Measurements from ENCODE around the gene TUBGCP6.
"Not testable (repeated sequence)": the region's sequence is repeated elsewhere in the genome, so short reads cannot be mapped to it uniquely, and the experiment has no call there.

Gene TUBGCP6

DNA sequence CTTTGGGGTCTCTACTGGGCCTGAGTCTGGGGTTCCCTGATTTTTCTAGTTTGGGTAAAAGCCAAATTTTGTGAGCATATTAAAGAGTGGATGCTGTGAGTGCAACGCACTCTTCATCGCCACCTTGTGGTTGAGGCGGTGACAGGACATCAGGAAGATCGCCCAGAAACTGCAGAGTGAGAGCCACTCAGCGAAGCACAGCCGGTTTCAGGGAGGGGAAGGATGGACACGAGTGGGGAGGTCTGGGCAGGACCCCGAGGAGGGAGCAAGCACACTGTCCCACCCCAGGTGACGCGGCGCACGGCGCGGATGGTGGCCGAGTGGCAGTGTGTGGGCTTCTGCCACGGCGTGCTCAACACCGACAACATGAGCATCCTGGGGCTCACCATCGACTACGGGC lies 34.9 kb downstream of the TUBGCP6 start:
- DNase-seq (ENCODE audit: low spot score) = peak; percentile 87

DNA sequence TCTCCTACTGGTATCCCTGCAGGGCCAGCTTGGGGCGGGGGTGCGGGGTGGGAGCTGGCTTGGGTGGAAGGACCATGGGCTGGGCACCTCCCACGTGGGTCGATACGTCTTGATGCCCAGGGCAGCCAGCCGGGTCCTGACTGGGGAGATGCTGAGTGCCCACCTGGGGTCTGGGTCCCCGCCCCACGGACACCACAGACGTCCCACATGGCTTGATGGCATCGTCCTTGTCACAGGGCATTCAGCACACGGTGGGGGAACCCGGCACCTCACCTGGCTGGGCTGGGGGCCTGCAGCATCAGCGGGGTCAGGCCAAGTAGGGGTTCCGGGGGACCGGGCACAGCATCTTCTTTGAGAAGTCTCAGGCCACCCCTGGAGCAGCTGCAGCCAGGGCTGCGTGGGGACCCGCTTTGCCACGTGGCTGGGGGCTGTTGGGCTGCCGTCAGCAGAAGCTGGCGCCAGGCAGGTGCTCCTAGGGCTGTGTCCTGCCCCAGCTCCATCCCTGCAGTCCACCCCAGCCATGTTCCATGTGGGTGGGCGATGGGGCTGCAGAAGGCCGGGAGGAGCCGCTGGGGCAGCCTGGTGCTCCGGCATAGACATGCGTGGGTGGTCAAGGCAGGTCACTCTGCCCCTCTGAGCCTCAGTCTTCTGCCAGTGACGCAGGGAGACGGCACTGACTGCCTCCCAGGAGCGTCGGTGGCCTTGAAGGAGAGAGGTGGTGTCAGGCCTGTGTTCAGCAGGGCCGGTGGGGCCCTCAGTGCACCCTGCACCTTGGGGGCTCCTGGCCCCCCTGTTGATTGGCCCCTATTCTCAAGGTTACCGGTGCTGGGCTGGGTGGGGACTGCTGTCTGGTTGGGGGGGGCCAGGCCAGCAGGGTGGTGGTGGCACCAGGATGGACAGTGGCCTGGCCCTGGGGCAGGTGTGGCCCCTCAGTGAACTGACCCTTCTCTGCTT lies 35.6 kb downstream of the TUBGCP6 start:
- DNase-seq (ENCODE audit: low spot score) = no peak

DNA sequence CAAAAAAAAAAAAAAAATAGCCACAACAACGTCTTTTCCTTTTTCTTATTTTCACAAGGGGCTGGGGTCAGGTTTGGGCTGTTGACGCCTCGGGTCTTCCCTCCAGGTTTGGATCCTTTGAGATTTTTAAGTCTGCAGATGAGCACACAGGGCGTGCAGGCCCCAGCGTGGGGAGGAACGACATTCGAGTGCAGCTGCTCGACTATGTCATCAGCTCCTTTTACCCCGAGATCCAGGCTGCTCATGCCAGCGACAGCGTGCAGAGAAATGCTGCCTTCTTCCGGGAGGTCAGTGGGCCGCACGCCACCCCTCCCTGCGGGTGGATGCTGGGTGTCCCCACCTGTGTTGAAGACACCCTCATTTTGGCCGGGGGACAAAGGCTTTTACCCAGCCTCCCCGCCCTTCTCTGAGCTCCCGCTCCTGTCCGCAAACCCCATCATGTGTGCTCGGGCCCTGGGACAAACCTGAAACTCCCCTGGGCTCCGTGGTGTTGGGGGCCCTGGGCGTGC lies 36.3 kb downstream of the TUBGCP6 start:
- no peak for DNase-seq (ENCODE audit: low spot score)

DNA sequence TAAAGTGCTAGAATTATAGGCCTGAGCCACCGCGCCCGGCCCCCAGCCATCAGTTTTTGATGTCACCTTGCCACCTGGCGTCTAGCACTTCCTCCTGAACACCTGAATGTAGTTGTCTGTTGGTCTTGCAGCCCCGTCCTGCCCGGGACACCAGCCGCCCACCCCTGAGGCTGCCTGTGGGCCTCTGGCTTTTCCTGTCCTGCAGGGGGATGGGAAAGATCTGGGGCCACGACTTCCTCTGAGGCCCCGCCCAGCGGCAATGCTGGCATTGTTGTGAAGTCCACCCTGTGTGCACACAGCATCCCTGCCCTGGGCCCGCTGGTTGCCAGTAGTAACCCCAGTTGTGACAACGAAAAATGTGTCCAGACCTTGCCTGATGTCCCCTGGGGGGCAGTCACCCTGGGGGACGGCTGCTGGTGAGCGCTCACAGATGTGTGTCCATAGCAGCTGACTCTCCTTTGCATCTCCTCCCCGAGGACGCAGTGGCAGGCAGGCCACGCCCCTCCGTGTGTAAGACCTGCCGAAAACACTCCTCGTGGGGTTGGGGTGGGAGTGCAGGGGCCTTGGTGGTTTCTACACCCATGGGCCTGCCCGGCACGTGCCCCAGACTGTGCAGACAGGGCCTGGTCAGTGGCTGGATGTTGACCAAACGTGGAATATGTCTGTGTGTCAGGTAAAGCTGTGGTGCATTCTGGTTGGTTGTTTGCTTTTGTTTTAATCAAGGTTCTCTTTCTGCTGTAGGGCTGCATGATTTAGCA lies 37.3 kb downstream of the TUBGCP6 start:
- DNase-seq (ENCODE audit: low spot score) = no peak

DNA sequence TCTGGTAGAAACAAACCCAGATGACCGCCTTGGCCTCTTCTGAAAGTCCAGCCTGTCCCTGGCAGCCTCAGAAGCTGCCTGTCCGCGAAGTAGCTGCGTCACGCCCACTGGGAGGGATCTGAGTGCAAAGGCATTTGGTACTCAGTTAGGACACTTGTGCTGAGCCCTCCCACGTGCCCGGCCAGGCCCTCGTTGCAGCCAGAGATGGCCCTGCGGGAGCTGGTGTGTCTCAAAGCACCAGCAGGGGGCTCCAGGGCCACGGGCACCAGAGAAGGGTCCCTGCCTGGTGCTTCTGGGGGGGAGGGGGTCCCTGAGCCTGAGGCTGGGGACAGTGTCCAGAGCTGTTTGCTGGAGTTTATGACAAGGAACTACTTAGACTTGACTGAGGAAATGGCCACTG lies 38.2 kb downstream of the TUBGCP6 start:
- DNase-seq (ENCODE audit: low spot score) = no peak

DNA sequence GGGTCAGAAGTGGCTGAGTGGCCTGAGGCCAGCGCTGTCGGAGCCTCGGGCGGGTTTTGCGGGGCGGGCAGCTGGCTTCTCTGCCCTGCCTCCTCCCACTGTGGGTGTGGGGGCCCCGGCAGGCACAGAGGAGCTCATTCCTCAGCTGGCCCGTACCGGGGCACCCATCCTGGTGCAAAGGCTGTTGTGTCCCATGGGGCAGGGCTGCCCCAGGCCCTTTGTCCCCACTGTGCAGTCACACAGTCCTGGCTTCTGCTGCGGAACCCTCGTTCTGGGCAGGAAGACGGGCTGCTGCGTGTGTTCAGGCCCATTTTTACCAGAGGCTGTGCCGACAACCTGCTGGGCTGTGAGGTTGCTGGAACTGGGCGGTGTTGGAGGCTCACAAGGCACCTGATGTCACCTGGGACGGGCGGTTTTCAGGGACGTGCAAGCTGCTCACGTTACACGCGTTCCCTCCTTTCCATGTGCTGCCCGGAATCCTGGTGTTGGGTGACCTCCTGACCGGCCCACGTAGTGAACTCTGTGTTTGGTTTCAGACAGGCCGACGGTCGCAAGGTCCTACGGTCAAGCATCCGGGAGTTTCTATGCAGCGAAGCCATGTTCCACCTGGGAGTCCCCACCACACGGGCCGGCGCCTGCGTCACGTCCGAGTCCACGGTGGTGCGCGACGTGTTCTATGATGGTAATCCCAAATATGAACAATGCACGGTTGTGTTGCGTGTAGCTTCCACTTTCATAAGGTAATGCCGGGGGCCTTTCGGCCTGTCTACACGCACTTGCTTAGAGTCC lies 38.8 kb downstream of the TUBGCP6 start:
- no peak for DNase-seq (ENCODE audit: low spot score)

DNA sequence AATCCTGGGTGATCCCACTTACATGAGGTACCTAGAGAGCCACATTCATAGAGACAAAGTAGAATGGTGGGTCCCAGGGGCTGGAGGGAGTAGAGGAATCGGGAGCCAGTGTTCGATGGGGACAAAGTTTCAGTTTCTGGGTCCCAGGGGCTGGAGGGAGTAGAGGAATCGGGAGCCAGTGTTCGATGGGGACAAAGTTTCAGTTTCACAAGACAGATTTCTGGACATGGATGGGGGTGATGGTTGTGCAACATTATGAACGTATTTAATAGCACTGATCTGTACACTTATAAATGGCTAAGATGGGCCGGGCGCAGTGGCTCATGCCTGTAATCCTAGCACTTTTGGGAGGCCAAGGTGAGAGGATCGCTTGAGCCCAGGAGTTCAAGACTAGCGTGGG lies 39.8 kb downstream of the TUBGCP6 start:
- not testable (repeated sequence) for DNase-seq (ENCODE audit: low spot score)

DNA sequence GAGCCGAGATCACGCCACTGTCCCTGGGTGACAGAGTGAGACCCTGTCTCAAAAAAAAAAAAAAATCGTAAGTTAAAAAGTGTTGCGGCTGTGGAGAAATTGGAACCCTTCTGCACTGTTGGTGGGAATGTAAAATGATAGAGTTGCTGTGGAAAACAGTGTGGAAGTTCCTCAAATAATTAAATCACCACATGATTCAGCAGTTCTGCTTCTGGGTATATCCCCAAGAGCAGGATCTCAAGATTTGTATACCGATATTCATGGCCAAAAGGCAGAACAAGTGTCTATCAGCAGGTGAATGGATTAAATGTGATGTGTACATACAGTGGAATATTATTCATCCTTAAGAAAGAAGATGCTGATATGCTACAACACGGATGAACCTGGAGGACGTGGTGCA lies 40.3 kb downstream of the TUBGCP6 start:
- DNase-seq (ENCODE audit: low spot score) = no peak

DNA sequence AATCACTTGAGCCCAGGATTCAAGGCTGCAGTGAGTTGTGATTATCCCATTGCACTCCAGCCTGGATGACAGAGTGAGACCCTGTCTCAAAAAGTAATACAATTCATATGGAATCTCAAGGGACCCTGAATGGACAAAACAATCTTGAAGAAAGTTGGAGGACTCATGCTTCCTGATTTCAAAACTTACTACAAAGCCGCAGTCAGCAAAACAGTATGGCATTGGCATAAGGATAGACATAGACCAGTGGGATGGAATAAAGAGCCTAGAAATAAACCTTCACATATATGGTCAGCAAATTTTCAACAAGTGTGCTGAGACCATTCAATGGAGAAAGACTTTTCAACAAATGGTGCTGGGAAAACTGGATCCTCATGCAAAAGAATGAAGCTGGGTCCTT lies 41.5 kb downstream of the TUBGCP6 start:
- DNase-seq (ENCODE audit: low spot score) = no peak

DNA sequence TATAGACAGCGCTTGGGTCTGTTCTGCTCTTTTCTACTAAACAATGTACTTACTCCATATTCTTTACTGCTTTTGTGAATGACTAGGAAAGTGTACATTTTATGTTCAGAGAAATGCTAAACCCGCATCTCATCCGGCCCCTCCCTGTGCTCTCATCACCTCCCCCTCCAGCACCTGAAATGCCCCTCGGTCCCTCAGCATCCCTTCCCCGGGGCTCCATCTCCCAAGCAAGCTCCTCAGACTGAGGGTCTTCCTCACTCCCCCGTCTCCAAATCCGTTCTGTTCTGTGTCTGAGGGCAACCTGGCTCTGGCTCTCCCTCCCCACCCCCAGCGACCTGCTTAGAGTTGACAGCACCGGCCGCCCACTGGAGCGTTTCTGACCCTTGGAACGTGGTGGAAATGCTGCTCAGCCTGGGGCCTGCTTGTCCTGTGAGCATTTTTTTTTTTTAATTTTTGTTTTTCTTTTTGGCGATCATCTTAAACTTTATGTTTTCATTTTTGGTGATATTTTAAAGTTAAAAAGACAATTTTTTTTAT lies 42.6 kb downstream of the TUBGCP6 start:
- no peak for DNase-seq (ENCODE audit: low spot score)

DNA sequence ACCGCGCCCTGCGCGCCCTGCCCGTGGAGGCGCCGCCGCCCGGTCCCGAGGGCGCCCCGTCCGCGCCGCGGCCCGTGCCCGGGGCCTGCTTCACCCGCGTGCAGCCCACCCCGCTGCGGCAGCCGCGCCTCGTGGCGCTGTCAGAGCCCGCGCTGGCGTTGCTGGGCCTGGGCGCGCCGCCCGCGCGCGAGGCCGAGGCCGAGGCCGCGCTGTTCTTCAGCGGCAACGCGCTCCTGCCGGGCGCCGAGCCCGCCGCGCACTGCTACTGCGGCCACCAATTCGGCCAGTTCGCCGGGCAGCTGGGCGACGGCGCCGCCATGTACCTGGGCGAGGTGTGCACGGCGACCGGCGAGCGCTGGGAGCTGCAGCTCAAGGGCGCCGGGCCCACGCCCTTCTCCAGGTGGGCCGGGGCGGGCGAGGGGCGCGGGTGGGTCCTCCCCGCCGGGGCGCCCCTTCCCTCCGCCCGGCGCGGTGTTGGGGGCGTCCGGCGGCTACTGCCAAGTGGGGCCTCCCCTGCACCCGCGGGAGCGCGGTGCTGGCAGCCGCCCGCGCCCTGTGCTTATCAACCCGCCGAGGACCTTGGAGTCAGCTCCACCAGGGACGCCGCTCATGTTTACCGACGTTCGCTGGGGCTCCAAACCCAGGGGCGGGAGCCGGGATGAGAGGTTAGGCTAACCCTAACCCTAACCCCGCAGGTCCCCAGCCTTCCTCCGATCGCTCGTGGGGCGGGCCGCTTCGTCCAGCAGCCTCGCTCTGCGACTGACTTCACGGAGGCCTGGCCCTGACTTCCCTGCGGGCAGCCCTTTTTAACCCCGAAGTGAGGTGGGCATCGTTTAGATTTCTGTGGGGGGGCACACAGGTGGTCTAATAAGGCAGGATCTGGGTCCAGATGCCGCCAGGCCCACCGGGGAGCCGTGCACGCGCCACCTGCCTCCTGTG lies 43.4 kb downstream of the TUBGCP6 start:
- DNase-seq (ENCODE audit: low spot score) = peak; percentile 49

DNA sequence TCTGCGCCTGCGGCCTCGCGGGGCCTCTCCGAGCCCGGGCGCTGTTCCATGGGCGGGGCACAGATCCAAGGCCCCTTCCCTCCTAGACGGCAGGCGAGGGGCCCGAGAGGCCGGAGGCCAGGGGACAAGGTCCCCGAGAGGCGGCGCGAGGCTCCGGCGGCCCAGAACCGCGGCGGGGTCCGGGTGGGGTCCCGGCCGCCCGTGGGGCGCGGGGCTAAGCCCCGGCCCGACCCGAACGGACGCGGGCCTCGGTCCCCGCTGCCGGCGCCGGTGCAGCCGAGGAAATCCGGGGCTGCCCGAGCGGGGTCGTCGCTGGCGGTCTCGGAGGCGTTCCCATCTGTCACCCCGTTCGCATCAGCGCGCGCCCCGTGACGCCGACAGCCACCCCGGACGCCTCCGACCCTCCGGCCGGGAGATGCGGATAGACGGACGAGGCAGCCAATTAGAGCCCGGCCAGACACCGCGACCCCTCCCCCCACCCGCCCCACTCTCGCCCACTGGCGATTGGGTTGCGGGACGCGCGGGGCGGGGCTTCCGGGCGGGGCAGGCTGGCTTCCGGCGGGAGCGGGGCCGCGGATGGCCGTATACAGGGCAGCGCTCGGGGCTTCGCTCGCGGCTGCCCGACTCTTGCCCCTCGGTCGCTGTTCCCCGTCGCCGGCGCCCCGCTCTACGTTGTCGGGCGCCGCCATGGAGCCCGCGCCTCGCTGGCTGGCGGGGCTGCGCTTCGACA lies 44.2 kb downstream of the TUBGCP6 start, which contains the start of gene SELENOO:
SELENOO (plus strand) TSS at position 551 of the 730 bp plus-strand sequence; CDS start at position 577, 26 bp downstream.
- DNase-seq (ENCODE audit: low spot score) = peak; percentile 100

DNA sequence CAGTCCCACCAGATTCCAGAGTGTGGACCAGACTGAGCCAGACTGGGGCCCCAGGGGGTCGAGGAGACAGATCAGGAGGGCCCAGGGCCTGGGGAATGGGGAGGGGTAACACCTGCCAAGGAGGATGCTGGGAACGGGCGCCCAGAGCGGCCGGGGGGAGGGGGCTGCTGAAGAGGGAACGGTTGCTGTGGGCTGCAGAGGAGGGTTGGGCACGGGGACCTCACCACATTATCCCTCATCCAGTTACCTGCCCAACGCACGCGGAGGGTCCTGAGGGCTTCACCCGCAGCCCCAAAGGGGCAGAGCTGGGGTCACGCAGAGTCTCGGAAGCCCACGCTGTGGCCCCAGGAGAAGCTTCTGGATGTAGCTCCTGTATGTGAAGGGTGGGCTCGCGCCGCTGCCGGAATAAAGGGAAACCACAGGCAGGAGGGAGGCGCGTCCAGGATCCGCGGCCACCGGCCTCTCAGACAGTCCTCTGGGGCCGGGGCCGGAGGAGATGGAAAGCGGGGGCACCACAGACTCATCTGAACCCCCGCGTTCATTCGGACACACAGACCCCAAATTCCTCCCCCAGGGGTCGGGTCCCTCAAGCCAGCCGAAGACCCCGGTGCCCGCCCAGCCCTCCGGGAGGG lies 44.9 kb downstream of the TUBGCP6 start:
- no peak for DNase-seq (ENCODE audit: low spot score)

DNA sequence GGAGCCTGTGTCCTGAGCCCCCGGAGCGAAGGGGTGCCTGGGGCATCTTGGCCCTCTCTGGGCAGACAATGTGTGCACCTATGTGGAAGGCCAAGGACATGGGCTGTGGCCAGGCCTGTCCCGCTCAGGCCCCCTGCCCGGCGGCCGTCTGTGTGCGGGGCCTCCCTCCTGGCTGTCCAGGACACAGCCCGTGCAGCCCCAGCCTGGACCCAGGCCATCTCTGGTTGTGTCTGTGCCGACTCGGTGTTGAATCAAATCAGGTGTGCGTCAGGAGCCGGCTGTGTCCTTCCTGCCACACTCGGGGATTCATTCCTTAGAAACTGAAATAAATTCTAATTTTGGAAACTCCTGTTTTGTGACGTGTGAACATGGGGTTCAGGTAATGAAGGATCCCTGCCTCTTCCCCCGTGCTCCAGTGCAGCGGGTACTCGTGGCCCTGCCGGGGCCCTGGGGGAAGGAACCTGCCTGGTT lies 45.5 kb downstream of the TUBGCP6 start:
- DNase-seq (ENCODE audit: low spot score) = no peak

DNA sequence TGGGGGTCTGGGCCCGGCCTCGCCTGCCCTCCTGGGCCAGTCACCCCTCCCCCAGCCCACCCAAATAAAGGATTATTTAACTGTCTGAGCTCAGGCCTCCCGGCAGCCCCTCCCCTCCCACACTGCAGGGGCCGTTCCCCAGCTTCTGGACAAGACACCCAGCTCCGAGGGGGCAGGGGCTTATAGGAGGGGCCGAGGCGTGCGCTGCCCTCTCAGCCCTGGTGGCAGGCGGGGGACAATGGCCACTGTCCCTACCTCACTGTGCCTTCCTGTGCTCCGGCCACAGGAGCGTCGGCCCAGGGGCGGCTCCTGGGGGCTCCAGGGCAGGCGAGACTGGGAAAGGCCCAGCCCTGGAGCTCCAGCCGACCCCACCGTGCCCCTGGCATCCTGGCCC lies 46.2 kb downstream of the TUBGCP6 start:
- no peak for DNase-seq (ENCODE audit: low spot score)

DNA sequence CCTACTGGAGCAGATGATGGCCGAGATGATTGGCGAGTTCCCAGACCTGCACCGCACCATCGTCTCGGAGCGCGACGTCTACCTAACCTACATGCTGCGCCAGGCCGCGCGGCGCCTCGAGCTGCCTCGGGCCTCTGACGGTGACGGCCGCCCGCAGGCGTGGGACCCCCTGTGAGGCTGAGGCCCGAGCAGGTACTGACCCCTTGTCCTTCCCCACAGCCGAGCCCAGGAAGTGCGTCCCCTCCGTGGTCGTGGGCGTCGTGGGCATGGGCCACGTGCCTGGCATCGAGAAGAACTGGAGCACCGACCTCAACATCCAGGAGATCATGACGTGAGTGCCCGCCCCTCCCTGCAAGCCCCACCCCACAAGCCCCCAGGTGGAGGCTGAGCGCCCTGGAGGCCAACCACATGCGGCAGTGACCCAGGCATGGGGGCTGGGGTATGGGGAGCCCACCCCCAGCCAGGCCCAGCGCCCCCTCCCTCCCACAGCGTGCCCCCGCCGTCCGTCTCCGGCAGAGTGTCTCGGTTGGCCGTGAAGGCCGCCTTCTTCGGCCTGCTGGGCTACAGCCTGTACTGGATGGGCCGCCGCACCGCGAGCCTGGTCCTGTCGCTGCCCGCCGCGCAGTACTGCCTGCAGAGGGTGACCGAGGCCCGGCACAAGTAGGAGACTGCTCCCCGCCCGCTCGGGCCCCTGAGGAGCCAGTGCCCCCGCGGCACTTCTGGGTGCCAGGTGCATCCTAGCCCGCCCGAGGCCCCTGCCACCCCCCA lies 46.8 kb downstream of the TUBGCP6 start:
- DNase-seq (ENCODE audit: low spot score) = no peak

DNA sequence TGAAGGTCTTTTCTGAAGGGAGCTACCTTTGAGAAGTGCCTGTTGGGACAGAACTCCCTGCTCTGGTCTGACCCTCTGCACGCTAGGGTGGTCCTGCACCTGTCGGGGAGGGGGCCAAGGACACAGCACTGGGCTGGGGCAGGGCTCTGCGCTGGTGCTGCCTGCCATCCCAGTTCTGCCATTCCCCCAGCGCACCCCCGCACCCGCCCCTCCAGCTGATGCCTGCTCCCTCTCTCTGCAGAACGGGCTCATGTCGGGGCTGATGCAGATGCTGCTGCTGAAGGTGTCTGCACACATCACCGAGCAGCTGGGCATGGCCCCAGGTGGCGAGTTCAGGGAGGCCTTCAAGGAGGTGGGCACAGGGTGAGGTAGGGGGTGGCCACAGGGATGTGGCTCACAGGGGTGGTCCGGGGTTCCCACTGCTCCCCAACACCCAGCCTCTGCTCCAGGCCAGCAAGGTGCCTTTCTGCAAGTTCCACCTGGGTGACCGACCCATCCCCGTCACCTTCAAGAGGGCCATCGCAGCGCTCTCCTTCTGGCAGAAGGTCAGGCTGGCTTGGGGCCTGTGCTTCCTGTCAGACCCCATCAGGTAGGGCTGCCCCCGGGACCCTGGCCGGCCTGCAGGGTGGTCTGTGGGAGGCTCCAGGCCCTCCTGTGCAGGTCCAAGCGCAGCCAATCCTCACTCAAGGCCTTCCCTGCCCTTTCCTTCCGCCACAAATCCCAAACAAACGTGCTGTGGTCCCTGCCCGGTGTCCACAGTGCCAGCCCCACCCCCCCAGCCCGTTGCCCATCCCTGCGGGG lies 47.6 kb downstream of the TUBGCP6 start:
- no peak for DNase-seq (ENCODE audit: low spot score)

DNA sequence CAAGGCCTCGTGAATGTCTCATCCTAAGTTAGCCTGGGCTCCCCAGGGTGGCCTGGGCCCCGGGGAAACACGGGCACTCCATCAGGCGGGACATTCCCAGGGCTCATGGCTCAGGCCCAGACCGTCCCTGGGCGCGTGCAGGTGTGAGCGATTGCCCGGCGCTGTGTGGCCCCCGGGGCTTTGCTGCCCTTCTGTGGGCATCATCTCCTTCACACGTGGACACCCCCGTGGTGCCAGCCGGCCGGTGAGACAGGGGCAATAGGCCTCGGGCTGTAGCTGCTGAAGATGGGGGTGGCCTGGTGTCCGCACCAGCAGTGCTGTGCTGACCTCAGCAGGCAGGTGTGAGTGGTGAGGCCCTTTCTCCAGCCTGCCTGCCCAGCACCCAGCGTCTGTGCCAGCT lies 48.6 kb downstream of the TUBGCP6 start:
- no peak for DNase-seq (ENCODE audit: low spot score)
